Prostate gland (tissue), 2 donors: ENCODE results near the gene SCN5A.

Experiments
- POLR2A ChIP-seq: fragments of 450-650 bp; IDR thresholded peaks from one replicate; pipeline ENCODE4 v1.6.1; 2016; ENCODE audit warnings: antibody characterized with exemption, mild to moderate bottlenecking
- TF ChIP-seq, protein P1 (sequence below), 4 experiments: fragments of 200-600 bp in 2 of 4; fragments of 450-650 bp in 2 of 4; sonication (generic) in 2 of 4; IDR thresholded peaks; 1 replicate in 3 of 4; 2 replicates in 1 of 4; pipeline ENCODE4 v1.5.1; 2016 to 2019; ENCODE audit warnings: antibody characterized with exemption in 4 of 4, mild to moderate bottlenecking in 2 of 4, moderate library complexity in 2 of 4

DNA sequence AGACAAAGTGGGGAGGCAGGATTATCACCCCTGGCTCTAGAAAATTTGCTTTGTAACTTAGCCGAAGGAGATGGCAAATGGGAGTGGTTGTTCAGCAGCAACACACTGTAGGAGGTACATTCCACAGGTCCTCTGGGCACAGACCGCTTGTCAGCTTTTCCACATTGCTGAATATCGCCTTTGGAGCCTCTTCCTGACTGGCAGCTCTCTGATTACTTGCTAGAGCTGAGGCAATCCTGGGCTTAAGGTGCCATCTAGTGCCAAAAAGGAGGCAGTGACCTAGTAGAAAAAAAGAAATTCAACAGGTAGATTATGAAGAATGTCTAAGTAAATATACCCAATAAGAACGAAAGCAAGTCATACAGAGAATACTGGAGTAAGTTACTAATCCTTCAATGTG, 13.1 kb upstream of the SCN5A start:
- TF ChIP-seq, protein P1, sequence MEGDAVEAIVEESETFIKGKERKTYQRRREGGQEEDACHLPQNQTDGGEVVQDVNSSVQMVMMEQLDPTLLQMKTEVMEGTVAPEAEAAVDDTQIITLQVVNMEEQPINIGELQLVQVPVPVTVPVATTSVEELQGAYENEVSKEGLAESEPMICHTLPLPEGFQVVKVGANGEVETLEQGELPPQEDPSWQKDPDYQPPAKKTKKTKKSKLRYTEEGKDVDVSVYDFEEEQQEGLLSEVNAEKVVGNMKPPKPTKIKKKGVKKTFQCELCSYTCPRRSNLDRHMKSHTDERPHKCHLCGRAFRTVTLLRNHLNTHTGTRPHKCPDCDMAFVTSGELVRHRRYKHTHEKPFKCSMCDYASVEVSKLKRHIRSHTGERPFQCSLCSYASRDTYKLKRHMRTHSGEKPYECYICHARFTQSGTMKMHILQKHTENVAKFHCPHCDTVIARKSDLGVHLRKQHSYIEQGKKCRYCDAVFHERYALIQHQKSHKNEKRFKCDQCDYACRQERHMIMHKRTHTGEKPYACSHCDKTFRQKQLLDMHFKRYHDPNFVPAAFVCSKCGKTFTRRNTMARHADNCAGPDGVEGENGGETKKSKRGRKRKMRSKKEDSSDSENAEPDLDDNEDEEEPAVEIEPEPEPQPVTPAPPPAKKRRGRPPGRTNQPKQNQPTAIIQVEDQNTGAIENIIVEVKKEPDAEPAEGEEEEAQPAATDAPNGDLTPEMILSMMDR (IDR thresholded peaks at IDR 0.05), result no peak
- no peak for TF ChIP-seq POLR2A
